Smooth muscle cell (in vitro differentiated cells): ENCODE measurements around the gene COX5A. TPM values are rescaled to one million over a fixed set of nuclear protein-coding genes. Genes with fewer than 3 reads are reported as not detected.

Source experiments
- DNase-seq: peaks from one replicate; lab custom pipeline; 2025; ENCODE audit not compliant: unreplicated experiment; lab: John Stamatoyannopoulos, UW
- H2AFZ ChIP-seq: fragments of 200-600 bp; sonication (generic); 2 replicates; pipeline ENCODE4 v1.6.0; 2016; ENCODE audit warnings: antibody characterized with exemption, low read depth, mild to moderate bottlenecking
- H3F3A ChIP-seq: fragments of 200-600 bp; sonication (generic); 2 replicates; pipeline ENCODE4 v1.6.0; 2017; ENCODE audit warnings: antibody characterized with exemption, low read depth
- H3K27ac ChIP-seq: fragments of 200-600 bp; sonication (generic); 2 replicates; pipeline ENCODE4 v1.5.1; 2016; ENCODE audit warnings: low read depth, mild to moderate bottlenecking
- H3K27me3 ChIP-seq: fragments of 200-600 bp; sonication (generic); 2 replicates; pipeline ENCODE4 v1.6.1; 2016; ENCODE audit warnings: low read depth, mild to moderate bottlenecking
- H3K36me3 ChIP-seq: fragments of 200-600 bp; sonication (generic); 2 replicates; pipeline ENCODE4 v1.5.1; 2016; ENCODE audit warnings: low read depth
- H3K4me1 ChIP-seq: fragments of 200-600 bp; sonication (generic); 2 replicates; pipeline ENCODE4 v1.5.1; 2016; ENCODE audit warnings: low read depth
- H3K4me2 ChIP-seq: fragments of 200-600 bp; sonication (generic); 2 replicates; pipeline ENCODE4 v1.6.0; 2016; ENCODE audit warnings: mild to moderate bottlenecking
- H3K4me3 ChIP-seq: fragments of 200-600 bp; sonication (generic); 2 replicates; pipeline ENCODE4 v1.5.1; 2016; ENCODE audit warnings: mild to moderate bottlenecking
- H3K79me2 ChIP-seq: fragments of 200-600 bp; sonication (generic); 2 replicates; pipeline ENCODE4 v1.6.0; 2016; ENCODE audit warnings: low read depth, mild to moderate bottlenecking
- H3K9ac ChIP-seq: fragments of 200-600 bp; sonication (generic); 2 replicates; pipeline ENCODE4 v1.6.0; 2016; ENCODE audit warnings: low read depth
- H3K9me3 ChIP-seq: fragments of 200-600 bp; sonication (generic); replicated peaks from 2 replicates; pipeline ENCODE4 v1.5.1; 2016; ENCODE audit warnings: low read depth
- H4K20me1 ChIP-seq: fragments of 200-600 bp; sonication (generic); 2 replicates; pipeline ENCODE4 v1.6.0; 2016; ENCODE audit warnings: low read depth
- CTCF ChIP-seq: fragments of 200-600 bp; sonication (generic); IDR thresholded peaks from 2 replicates; pipeline ENCODE4 v1.5.1; 2017; ENCODE audit warnings: borderline replicate concordance, mild to moderate bottlenecking, antibody characterized with exemption; ENCODE audit not compliant: insufficient read depth, poor library complexity, severe bottlenecking
- WGBS: methylation state at CpG from one replicate; pipeline ENCODE4 v1.1.7; 2016; ENCODE audit warnings: low lambda C conversion rate; 5-methylcytosine and 5-hydroxymethylcytosine counted together
- polyA plus RNA-seq: library from polyadenylated mRNA; unstranded; fragments of >200 nt; fragmentation: Nextera tagmentation; extraction: Ambion mirVana; gene quantifications from 2 replicates; pipeline ENCODE4 v1.2.1, GENCODE V29; 2016
- total RNA-seq: library from RNA; depleted of rRNA; stranded (reverse); fragments of >200 nt; gene quantifications from 2 replicates; pipeline ENCODE4 v1.2.3, GENCODE V29; 2014

COX5A gene
- total and polyA plus RNA-seq, 2 experiments from 2014 or later: 154 to 325 TPM

- Histone ChIP-seq H3K9me3 (no peaks in the 10 kb centered on the region), H3K4me1 (peaks cover 6% of the 10 kb centered on the region), H3K79me2 (peaks cover 3% of the 10 kb centered on the region), H3K27me3 (no peaks in the 10 kb centered on the region), H3K4me3 (no peak overlapping the region), H3K36me3 (no peaks in the 10 kb centered on the region), H3K4me2 (no peak overlapping the region), H3K9ac (no peak overlapping the region), H3K27ac (no peak overlapping the region), H4K20me1 (no peaks in the 10 kb centered on the region), H2AFZ (no peak overlapping the region), H3F3A (peaks cover 4% of the 10 kb centered on the region)
- WGBS: 90% methylated on average over 5 of the region's 5 CpGs
- no peak for DNase-seq
- no peak for TF ChIP-seq CTCF
Observed at GRCh38 chr15:74885461-74885860, 52.4 kb downstream of the COX5A start.

- Histone ChIP-seq H3K4me2 (no peak overlapping the region), H3K36me3 (no peaks in the 10 kb centered on the region), H3K79me2 (no peaks in the 10 kb centered on the region), H3K27ac (no peak overlapping the region), H3K4me3 (no peak overlapping the region), H3K4me1 (peaks cover 4% of the 10 kb centered on the region), H3K9me3 (no peaks in the 10 kb centered on the region), H3K9ac (no peak overlapping the region), H4K20me1 (no peaks in the 10 kb centered on the region), H3K27me3 (no peaks in the 10 kb centered on the region), H3F3A (peaks cover 4% of the 10 kb centered on the region), H2AFZ (no peak overlapping the region)
- no peak for DNase-seq
- no peak for TF ChIP-seq CTCF
- 72% methylated on average over 4 of the region's 4 CpGs for WGBS
Observed at GRCh38 chr15:74884428-74885223, 53.2 kb downstream of the COX5A start.

- Histone ChIP-seq H4K20me1 (no peaks in the 10 kb centered on the region), H3K9ac (no peak overlapping the region), H3K79me2 (no peaks in the 10 kb centered on the region), H3K4me2 (no peak overlapping the region), H3K27me3 (no peaks in the 10 kb centered on the region), H3K27ac (no peak overlapping the region), H3F3A (no peaks in the 10 kb centered on the region), H3K9me3 (no peaks in the 10 kb centered on the region), H2AFZ (no peak overlapping the region), H3K36me3 (no peaks in the 10 kb centered on the region), H3K4me3 (no peak overlapping the region), H3K4me1 (no peaks in the 10 kb centered on the region)
- no peak for TF ChIP-seq CTCF
- DNase-seq: no peak
- 78% methylated on average over 6 of the region's 6 CpGs for WGBS
Observed at GRCh38 chr15:74882528-74882927, 55.3 kb downstream of the COX5A start.

GRCh38 chr15:74878273-74878672, 59.6 kb downstream of the COX5A start:
- no peaks in the 10 kb centered on the region for H3K79me2 ChIP-seq
- no peaks in the 10 kb centered on the region for H3K36me3 ChIP-seq
- H3K4me1 ChIP-seq: peaks cover 3% of the 10 kb centered on the region
- WGBS: 93% methylated on average over 4 of the region's 4 CpGs
- no peak for TF ChIP-seq CTCF
- no peak for DNase-seq
- H3K9ac ChIP-seq: no peak overlapping the region
- no peaks in the 10 kb centered on the region for H3K27me3 ChIP-seq
- H3K4me3 ChIP-seq: no peak overlapping the region
- no peaks in the 10 kb centered on the region for H3K9me3 ChIP-seq
- H3F3A ChIP-seq: no peaks in the 10 kb centered on the region
- no peak overlapping the region for H2AFZ ChIP-seq
- no peaks in the 10 kb centered on the region for H4K20me1 ChIP-seq
- H3K4me2 ChIP-seq: no peak overlapping the region
- H3K27ac ChIP-seq: no peak overlapping the region
